ENCODE data around the gene MVK.
"Not testable (repeated sequence)": the region's sequence is repeated elsewhere in the genome, so short reads cannot be mapped to it uniquely, and the experiment has no call there.

The MVK gene

DNA sequence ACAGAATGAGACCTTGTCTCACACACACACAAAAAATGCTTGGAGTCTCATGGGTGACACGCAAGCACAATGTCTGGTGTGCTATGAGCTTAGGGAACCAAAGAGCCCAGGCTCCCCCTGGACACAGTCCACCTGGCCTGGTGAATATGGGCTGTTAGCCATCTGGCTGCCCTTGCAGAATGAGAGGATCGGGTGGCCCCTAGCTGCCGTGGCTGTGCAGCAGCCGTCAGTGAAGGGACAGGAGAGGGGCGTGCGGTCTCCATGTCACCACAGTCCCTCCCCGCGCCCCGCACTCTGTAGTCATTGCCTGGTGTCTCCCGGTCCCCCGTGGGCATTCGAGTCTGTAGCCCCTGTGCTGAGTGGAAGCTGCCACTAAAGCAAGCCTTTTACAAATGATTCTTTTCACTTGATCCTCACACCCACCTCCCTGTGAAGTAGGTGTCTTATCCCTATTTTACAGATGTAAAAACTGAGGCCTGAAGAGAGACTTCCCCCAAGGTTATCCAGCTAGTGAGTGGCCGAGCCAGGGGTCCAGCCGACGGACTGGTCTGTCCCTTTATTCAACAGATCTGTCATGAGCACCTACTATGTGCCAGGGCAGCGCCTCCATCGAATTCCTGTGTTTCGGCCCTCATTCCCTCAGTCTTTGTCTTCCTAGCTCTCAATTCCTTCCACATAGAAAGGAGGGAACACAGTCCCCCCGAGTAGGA is 18.8 kb downstream of the MVK start:
- DNase-seq, result no peak

DNA sequence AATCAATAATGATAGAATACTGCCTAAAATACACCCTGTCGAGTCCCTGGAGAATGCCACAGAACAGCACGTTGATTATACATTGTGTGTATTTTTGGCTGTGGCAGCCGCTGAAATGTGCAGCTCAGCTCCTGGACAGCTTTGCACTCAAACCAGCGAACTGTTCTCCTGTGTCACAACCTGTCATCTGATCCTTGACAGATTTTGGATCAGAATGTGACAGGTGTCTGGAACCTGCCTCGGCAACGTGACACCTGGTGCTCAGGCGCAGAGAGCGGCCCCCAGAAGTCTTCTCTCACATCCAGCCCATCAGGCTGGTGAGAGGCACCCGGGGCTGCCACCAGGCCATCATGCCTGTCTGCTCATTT is 19.3 kb downstream of the MVK start:
- DNase-seq, result no peak

DNA sequence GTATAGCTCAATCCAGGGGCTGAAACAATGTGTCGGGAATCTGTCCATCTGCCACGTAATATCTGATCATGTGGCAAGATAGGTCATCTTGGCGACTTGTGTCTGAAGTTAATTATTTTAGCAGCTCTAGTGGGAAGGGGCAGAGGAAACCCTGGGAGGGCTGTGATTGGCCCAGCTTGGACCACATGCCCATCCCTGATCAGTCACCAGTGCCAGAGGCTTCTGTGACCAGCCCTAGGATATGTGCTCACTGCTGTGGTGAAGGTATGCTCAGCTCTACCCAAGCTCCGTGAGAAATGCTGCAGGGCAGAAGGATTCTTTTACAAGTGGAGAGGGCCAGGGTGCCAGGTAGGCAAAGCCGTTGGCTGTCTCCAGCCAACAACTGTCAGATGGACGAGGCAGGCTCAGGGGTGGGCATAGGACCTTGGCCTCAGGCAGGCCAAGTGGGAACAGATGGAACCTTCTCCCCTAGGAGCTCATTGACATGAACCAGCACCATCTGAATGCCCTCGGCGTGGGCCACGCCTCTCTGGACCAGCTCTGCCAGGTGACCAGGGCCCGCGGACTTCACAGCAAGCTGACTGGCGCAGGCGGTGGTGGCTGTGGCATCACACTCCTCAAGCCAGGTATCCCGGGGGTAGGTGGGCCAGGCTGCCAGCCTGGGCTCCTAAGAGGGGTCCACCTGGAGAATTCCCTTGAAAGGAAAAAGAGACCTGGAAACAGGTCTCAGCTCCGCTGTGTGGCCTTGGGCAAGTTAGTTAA is 21.1 kb downstream of the MVK start:
- no peak for DNase-seq

DNA sequence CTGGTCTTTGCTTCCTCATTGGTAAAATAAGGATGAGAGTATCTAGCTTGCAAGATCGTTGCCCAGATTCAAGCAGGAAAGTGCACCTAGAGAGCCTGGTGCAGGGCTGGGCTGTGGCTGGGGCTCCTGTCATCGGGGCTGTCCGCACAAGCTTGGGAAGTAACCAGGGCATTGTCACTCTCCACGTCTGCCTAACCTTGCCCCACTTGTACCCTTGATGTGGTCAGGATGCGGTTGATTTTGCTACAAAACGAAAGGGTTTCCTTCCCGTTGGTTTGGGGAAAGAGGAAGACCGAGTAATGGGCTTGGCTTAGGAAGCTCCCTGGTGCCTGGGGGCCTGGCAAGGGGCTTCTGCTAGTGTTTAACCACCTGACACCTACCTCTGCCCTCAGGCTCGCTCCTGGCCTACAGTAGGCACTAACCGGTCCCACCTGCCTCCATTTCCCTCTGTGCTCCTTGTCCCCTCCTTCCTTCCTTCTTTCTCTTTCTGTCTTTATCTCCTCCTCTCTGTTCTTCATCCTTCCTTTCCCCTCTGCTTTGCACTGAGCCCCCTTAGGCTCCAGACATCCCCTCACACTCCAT is 21.8 kb downstream of the MVK start:
- peak; percentile 13 for DNase-seq

DNA sequence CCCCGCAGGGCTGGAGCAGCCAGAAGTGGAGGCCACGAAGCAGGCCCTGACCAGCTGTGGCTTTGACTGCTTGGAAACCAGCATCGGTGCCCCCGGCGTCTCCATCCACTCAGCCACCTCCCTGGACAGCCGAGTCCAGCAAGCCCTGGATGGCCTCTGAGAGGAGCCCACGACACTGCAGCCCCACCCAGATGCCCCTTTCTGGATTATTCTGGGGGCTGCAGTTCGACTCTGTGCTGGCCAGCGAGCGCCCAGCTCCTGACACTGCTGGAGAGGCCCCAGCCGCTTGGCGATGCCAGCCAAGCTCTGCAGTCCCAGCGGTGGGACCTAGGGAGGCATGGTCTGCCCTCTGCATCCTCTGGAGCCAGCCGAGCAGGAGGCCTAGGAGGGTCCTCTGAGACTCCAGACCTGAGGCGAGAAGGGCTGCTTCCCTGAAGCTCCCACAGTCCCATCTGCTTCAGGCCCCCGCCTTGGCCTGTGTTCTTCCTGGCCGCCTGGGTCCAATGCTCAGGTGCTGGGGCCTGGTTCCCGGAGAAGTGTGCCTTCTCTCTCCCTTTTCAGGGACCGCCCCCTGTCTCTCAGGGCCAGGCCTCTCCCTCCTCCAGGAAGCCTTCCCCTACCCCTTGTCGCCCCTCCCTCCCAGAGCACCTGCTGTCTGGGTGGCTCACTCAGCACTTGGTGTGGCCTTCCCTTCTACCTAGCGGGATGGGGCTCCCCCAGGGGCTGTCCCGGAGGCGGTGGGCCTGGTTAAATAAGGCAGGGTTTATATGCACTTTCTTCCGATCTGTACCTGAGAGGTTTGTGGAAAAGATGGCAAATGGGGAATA is 23.0 kb downstream of the MVK start:
- DNase-seq, result no peak

DNA sequence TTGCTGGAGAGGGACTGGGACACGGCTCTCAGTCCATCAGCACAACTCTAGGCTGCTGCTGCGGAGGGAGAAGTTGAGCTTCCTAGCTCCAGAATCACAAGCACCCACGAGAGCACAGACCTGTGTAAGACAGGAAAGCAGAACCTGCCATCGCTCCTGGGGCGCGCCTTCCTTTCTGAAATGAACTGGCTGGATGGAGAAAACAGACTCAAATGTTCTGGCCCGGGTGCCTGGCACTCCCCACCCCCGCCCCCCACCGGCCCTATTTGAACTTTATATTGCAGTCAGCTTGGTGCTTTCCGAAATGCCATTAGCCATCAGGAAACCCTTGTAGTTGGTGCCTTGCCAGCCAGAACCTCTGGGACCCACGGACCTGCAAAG is 23.8 kb downstream of the MVK start:
- no peak for DNase-seq

DNA sequence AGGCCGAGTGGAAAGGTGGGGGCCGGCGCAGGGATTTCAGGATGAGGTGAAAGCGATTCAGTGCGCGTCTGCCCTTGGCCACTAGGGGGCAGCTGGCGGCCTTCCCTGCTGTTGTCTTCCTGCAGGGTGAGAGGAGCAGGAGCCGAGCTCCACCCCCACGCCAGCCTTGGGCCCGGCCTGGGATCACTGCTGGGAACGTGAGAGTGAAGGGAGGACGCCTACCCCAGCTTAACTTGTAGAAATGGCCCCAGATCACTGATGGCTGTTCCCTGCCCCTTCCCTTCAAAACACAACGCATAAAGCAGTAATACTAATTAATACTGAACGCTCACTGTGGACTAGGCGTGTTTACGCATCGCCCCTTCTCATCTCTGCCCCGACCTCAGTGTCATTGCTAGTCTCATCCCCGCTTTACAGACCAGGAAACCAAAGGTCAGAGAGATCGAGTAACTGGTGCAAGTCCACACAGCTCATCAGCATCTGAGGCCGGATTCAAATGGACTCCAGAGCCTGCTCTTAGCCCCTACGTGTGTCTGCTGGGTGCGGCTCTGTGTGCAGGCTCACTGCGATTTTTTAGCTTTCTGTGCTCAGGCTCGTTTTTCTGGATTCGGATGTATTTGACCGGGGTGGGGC is 24.3 kb downstream of the MVK start:
- DNase-seq, result peak; percentile 59

DNA sequence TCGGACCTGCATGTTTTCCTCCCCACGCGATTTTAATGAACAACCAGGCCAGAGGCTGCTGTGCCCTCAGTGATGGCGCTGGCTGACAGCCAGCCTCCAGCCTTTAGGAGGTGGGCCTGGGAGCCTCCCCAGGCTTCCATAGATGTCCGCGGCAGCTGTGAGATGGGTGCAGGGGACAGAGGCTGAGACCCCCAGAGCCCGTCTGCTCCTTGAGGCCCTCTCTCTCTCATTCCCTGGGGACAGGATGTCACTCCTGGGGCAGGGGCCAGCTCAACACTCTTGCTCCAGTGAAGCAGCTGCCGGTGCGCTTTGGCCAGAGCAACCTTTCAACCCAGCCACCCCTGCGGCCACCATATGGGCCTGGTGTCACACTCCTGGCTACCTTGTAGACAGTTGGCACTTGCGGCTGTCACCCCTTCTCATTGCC is 24.8 kb downstream of the MVK start:
- no peak for DNase-seq

DNA sequence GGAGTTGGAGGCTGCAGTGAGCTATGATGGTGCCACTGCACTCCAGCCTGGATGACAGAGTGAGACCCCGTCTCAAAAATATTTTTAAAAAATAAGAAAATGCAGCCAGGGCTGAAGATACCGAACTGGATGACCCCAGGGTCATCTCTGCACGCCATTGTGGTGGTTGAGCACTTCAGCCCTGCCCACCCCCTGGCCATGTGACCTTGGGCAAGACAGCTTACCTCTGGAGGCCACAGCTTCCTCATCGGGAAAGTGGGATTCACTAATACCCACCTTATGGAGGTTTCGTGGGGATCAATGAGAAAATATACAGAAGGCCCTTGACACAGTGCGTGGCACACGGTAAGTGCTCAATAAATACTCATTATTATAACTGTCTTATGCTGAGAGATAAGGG is 25.5 kb downstream of the MVK start:
- no peak for DNase-seq

DNA sequence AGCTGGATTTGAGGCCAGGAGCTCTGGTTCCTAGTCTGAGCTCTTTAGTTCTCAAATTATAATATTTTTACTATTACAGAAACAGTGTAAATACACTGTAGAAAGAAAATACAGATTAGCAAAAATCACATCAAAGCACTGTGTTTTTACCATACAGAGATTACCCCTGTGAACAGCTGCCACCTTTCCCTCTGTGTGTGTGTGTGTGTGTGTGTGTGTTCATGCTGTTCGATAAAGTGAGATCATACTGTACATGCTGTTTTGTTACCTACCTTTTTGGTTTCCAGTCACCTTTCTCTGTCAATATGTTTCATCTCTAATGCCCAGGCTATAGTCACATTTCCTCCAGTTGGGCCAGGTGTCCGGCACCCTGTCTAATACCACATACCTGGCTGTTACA is 26.9 kb downstream of the MVK start:
- no peak for DNase-seq

DNA sequence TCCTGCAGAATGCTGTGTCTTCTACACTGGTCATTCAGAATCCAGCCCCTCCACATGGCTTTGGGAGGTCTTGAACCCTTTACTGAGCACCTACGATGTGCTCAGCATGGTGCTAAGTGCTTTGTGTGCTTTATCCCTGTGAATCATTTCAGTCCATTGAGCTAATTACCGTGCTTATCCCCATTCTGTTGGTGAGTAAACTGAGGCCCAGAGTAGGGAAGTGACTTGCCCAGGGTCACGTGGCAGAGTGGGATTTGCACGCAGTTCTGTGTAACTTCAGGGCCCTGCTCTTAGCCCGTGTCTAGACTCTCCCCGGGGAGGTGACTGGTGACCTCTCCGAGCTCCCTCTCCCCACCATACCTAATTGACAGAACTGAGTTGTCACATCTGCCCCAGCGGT is 27.4 kb downstream of the MVK start:
- no peak for DNase-seq

DNA sequence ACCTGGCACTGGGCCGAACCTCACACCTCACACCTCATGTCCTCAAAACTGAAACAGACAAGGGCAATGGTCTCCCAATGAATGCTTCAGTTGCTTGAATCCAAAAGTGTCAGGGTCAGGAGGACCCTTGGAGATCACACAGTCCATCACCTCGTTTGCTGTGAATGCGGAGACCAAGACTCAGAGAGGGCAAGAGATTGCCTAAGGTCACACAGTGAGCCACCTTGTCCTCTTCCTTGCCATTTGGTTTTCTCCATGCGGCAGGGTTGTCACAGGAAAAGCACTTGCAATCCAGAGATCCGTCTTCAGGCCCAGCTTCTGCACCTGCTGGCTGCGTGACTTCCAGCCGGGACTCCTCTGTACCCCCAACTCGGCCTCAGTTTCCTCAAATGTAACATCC is 28.0 kb downstream of the MVK start:
- no peak for DNase-seq

DNA sequence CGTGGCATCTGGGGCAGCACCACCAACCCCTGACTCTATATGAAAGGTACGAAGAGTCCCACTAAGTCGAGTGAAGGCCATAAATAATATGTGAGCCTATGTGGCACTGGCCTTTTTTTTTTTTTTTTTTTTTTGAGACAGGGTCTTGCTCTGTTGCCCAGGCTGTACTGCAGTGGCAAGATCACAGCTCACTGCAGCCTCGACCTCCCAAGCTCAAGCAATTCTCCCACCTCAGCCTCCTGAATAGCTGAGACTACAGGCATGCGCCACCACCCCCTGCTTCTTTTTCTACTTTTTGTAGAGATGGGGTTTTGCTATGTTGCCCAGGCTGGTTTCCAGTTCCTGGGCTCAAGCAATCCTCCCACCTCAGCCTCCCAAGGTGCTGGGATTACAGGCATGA is 28.5 kb downstream of the MVK start:
- not testable (repeated sequence) for DNase-seq

DNA sequence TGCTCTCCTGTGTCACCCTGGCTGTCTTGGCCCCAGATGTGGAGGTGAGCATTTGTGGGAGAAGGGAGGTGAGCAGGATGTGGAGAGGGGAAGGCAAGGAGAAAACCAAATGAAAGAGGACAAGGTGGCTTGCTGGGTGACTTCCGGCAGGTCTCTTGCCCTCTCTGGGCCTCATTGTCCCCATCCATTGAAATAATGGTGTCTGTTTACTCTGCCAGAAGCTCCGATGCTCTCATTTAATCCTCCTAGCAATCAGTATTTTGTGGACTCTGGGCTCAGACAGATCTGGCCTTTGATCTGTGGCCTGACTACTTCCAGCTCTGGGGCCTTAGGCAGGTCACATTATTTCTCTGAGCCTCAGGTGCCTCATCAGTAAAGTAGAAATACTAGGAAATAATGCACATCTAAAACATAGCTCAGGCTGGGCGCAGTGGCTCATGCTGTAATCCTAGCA is 30.6 kb downstream of the MVK start:
- DNase-seq, result no peak

DNA sequence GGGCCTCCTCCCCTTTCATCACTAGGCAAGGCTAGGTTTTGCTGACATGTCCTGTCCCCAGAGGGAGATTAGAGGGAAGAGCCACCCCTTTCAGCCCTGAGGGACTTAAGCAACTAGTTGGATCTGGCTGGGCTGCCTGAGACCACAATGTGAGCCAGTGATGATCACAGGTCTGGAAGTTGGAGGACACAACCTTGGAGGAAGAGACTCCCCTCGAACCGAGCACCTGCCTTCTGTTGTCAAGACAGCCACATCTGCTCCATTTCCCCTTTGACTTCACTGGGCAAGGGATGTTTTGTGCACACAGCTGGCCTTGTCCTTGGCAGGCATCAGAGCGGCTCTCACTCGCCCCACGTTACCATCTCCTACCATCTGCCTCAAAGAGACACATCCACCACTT is 31.4 kb downstream of the MVK start:
- no peak for DNase-seq

DNA sequence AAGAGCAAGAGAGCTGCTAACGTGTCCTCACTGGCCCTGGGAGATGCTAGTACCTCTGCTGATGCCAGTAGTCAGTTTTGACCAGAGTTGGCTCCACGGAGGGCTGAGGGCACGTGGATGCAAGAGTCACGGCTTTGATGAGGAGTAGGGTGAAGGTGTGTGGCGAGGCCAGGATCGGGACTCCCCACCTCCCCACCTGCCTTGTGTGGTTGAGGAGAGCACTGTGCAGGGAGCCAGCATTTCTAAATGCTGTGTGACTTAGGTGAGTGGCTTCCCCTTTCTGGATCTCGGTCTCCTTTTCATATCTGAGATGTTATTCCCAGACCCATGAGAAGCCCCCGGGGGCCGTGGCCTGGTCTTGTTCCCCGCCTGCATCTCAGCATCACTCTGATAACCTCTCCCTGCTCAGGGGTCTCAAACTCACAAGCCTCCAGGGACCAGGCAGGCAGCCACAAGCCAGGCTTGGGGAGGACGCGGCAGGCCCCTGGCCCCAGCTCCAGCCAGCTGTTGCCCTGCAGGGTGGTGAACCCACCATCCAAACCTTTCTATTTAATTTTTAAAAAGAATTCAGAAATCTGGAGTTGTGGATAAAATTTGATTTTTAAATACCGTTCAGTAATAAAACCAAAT is 32.1 kb downstream of the MVK start:
- DNase-seq, result no peak

DNA sequence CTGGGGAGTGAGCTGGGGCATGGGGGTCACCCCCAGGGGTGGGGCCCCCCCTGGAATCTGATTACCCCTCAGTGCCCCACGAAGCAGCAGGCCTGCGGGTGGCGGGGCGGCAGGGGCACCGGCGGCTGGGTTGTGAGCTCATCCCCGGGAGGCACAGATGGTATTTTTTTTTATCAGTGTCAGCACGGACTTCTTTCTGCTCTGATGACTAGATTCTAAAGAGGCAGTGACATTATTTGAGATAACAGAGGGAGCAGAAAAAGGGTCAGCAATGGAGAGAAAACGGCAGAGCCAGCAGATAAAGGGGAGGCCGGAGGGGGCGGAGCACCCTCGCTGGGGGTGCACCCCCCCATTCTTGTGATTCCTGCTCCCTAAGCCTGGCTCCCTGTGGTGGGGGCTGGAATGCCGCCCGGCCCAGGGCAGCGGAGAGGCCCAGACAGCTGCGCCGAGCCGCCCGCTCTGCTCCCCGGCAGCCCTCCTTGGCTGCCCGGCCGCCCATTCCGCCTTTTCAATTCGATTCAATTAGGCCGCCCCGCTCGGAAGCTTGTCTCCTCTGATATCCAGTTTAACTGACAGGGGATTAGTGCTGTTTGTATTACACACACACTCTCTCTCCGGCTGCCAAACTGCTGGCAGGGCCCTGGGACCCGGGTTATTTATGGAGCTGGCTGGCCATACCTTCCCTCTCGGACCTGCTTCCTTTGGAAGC is 32.9 kb downstream of the MVK start:
- DNase-seq, result no peak

DNA sequence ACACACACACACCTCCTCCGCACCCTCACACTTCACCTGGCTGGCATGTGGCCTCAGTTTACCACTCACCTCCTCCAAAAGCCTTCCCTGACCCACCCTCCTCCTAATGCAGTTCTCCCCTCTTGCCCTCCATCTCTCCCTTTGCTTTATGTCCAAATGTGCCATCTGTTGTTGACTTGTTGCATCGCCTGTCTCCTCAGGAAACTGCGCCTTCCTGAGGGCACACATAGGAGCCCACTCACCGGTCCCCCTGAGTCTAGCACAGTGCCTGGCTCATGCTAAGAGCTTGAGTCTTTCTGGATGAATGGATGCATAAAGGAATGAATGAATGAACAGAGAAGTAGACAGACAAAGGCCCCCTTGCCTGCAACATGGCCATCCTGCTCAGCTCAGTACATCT is 34.0 kb downstream of the MVK start:
- no peak for DNase-seq

DNA sequence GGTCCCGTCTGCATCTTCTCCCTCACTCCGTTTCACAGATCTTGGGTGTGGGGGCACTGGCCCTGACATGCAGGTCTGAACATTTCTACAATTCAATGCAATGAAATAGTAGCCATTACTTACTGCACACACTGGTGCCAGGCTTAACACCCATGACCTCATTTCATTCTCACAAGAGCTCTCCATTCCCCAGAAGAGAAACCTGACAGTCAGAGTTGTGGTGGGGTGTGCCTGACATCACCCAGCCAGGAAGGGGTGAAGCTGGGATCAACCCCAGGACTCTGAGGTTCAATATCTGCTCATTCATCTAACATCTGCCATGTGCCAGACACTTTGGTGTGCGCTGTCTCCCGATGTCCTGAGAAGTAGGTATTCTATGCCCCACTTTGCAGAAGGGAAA is 34.7 kb downstream of the MVK start:
- DNase-seq, result no peak

DNA sequence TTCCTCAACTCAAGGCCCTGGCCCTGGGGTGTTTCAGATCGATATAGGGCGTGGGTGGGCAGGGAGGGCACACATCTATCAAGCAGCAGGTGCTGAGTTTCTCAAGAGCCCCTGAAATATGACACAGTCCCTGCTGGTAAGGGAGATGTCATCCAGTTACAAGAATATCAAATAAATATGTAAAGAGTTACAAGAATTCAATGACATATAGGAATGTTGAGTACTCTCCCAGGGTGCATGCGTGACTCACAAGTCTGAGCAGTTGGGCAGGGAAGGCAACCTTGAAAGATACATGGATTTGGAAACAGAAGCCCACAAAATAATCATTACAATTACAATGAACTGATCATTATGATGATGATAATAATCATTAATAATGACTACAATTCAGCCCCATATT is 35.2 kb downstream of the MVK start:
- DNase-seq, result no peak

DNA sequence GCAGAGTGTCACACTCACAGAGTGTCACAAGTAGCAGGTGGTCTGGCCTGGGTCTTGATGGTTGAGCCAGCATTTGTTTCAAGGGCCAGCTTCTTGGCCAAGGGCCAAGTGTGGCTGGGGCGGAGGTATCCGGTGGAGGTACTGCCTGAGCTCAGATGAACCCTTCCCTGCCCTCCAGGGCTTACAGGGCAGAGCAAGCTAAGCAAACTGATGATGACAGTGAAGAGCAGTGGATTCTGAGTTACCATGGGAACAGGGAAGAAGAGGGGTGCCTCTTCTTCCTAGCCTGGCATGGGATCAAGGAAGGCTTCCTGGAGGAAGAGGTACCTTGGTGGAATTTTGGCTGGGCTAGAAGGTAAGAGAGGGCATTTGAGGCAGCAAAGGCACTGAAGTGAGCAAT is 35.7 kb downstream of the MVK start:
- no peak for DNase-seq

DNA sequence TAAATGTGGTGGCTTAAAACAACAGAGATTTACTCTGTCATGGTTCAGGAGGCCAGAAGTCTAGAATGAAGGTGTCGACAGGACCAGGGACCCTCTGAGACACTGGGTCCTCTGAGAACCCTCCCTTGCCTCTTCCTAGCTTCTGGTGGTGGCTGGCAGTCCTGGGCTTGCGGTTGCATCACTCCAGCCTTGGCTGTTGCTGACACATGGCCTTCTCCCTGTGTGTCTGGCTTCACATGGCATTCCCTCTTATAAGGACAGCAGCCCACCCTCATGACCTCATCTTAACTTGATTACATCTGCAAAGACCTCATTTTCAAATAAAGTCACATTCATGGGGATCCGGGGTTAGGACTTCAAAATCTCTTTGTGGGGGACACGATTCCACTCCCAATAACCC is 36.9 kb downstream of the MVK start:
- no peak for DNase-seq

Measured in CD4-positive, alpha-beta T cell treated with Interleukin-12 subunit alpha and Interleukin-12 subunit beta, for 1 hour (primary cell).